ENCODE measurements around the gene C3orf20.
"Not testable (repeated sequence)": the region's sequence is repeated elsewhere in the genome, so short reads cannot be mapped to it uniquely, and the experiment has no call there.

The C3orf20 gene

GRCh38 chr3:14802381-14802731 lies 127.4 kb downstream of the C3orf20 start:
- DNase-seq, result no peak

- no peak for DNase-seq
Measured at GRCh38 chr3:14803101-14803980, 128.4 kb downstream of the C3orf20 start.

GRCh38 chr3:14803981-14804834 lies 129.3 kb downstream of the C3orf20 start:
- no peak for DNase-seq

GRCh38 chr3:14804835-14805780 lies 130.2 kb downstream of the C3orf20 start:
- DNase-seq, result no peak

GRCh38 chr3:14805961-14806537 lies 131.1 kb downstream of the C3orf20 start:
- no peak for DNase-seq

- no peak for DNase-seq
Measured at GRCh38 chr3:14806641-14807263, 131.8 kb downstream of the C3orf20 start.

- DNase-seq, result no peak
Measured at GRCh38 chr3:14808025-14808424, 133.1 kb downstream of the C3orf20 start.

- no peak for DNase-seq
Measured at GRCh38 chr3:14808502-14809266, 133.7 kb downstream of the C3orf20 start.

GRCh38 chr3:14809611-14810010 lies 134.7 kb downstream of the C3orf20 start:
- DNase-seq, result not testable (repeated sequence)

GRCh38 chr3:14810070-14810791 lies 135.3 kb downstream of the C3orf20 start:
- no peak for DNase-seq

GRCh38 chr3:14810801-14811661 lies 136.1 kb downstream of the C3orf20 start:
- DNase-seq, result no peak

- DNase-seq, result no peak
Measured at GRCh38 chr3:14811684-14812083, 136.7 kb downstream of the C3orf20 start.

GRCh38 chr3:14812196-14812790 lies 137.4 kb downstream of the C3orf20 start:
- no peak for DNase-seq

GRCh38 chr3:14814411-14814871 lies 139.5 kb downstream of the C3orf20 start:
- DNase-seq, result no peak

GRCh38 chr3:14816359-14816758 lies 141.4 kb downstream of the C3orf20 start:
- no peak for DNase-seq

GRCh38 chr3:14818804-14819500 lies 144.0 kb downstream of the C3orf20 start, which contains the start of gene FGD5:
FGD5 (plus strand) TSS chr3:14818962; CDS start chr3:14819072, 110 bp downstream.
- DNase-seq, result no peak

- DNase-seq, result no peak
Measured at GRCh38 chr3:14819671-14820070, 144.7 kb downstream of the C3orf20 start.

- no peak for DNase-seq
Measured at GRCh38 chr3:14820156-14820555, 145.2 kb downstream of the C3orf20 start.
